ENCODE data around the gene BIRC7.

DNA sequence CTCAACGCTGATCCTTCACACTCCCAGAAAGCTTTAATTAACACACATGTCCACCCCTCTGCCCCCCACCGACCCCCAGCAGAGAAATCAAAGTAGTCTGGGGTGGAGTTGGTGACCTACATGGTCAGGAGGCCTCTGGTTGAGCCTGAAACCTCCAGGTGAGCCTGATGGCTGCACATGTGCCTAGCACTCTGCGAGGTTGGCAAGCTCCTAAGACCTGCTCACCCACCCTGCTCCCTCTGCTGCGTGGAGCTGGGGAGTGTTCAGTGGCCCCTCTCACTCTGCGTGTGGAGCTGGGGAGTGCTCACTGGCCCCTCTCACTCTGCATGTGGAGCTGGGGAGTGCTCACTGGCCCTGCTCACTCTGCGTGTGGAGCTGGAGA, 11.9 kb upstream of the BIRC7 start:
- TF ChIP-seq, protein P1, sequence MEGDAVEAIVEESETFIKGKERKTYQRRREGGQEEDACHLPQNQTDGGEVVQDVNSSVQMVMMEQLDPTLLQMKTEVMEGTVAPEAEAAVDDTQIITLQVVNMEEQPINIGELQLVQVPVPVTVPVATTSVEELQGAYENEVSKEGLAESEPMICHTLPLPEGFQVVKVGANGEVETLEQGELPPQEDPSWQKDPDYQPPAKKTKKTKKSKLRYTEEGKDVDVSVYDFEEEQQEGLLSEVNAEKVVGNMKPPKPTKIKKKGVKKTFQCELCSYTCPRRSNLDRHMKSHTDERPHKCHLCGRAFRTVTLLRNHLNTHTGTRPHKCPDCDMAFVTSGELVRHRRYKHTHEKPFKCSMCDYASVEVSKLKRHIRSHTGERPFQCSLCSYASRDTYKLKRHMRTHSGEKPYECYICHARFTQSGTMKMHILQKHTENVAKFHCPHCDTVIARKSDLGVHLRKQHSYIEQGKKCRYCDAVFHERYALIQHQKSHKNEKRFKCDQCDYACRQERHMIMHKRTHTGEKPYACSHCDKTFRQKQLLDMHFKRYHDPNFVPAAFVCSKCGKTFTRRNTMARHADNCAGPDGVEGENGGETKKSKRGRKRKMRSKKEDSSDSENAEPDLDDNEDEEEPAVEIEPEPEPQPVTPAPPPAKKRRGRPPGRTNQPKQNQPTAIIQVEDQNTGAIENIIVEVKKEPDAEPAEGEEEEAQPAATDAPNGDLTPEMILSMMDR (conservative IDR thresholded peaks at IDR 0.05; ENCODE audit: low read length) = no peak
- no peak for TF ChIP-seq EZH2phosphoT487 (IDR thresholded peaks at IDR 0.05; ENCODE audit: borderline replicate concordance, low read depth, low read length)

All from OCI-LY7 (cell line).